ENCODE data around the gene TTC28. TPM values are rescaled to one million over a fixed set of nuclear protein-coding genes. Genes with fewer than 3 reads are reported as not detected.

The TTC28 gene
- total RNA-seq, 4 donors from 2014 or later: 49.8 to 99.7 (median 79.7) TPM

DNA sequence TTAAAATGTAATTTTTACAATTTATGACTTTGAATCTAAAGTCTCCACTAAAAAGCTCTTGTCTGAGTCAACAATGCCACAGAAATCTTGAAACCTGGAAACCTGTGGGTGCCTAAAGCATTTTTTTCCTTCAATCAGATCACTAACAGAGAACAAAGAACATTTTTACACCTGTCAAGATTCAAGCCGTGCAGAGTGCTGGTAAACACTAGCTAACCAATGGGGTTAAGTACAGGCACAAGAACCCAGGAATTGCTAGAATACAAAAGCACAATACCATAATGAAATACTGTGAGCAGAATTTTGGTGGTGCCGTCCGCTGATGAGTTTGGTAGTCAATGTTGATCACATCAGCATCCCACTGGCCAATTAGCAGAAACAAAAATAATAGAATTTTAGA is 380.3 kb downstream of the TTC28 start:
- Histone ChIP-seq H3K4me3 (replicated peaks in 1 of 3) (no peak overlapping the region), H3K27me3 (no peaks in the 10 kb centered on the region), H3K9me3 (no peaks in the 10 kb centered on the region), H3K36me3 (no peaks in the 10 kb centered on the region), H3K4me1 (peaks cover 4 to 7% of the 10 kb centered on the region in 2 donors), H3K27ac (no peak overlapping the region)
- intact Hi-C loops (cut with DNase I): no loop called here
- DNase-seq: no peak
- WGBS, 2 donors: 70 to 75% methylated on average over 3 of the region's 3 CpGs
- TF ChIP-seq POLR2A (IDR thresholded peaks at IDR 0.05): no peak

DNA sequence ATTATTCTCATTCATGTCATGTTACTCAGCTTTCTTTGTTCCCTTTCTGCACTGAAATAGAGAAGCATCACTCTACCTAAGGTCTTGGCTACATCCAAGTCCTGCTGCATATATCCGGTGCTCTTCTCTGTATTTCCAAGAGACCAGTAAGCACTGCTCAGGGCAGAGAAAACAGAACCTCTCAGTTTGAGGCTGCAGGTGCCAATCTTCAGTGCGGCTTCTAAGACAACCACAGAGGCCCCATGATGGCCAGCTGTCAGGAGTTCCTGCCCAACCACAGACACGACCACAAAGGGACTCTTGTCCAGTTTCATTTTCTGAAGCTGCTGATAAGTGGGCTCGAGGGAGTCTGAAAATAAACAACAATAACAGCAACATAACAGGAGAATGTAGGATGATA is 382.1 kb downstream of the TTC28 start:
- intact Hi-C loops (cut with DNase I): no loop called here
- DNase-seq: no peak
- Histone ChIP-seq H3K9me3 (no peaks in the 10 kb centered on the region), H3K4me1 (peaks cover 4 to 7% of the 10 kb centered on the region in 2 donors), H3K27ac (no peak overlapping the region), H3K4me3 (replicated peaks in 1 of 3) (no peak overlapping the region), H3K27me3 (no peaks in the 10 kb centered on the region), H3K36me3 (no peaks in the 10 kb centered on the region)
- 47 to 57% methylated on average over 4 of the region's 4 CpGs for WGBS, 2 donors
- TF ChIP-seq POLR2A (IDR thresholded peaks at IDR 0.05): no peak
- TF ChIP-seq, protein P1, sequence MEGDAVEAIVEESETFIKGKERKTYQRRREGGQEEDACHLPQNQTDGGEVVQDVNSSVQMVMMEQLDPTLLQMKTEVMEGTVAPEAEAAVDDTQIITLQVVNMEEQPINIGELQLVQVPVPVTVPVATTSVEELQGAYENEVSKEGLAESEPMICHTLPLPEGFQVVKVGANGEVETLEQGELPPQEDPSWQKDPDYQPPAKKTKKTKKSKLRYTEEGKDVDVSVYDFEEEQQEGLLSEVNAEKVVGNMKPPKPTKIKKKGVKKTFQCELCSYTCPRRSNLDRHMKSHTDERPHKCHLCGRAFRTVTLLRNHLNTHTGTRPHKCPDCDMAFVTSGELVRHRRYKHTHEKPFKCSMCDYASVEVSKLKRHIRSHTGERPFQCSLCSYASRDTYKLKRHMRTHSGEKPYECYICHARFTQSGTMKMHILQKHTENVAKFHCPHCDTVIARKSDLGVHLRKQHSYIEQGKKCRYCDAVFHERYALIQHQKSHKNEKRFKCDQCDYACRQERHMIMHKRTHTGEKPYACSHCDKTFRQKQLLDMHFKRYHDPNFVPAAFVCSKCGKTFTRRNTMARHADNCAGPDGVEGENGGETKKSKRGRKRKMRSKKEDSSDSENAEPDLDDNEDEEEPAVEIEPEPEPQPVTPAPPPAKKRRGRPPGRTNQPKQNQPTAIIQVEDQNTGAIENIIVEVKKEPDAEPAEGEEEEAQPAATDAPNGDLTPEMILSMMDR (IDR thresholded peaks at IDR 0.05): no peak

DNA sequence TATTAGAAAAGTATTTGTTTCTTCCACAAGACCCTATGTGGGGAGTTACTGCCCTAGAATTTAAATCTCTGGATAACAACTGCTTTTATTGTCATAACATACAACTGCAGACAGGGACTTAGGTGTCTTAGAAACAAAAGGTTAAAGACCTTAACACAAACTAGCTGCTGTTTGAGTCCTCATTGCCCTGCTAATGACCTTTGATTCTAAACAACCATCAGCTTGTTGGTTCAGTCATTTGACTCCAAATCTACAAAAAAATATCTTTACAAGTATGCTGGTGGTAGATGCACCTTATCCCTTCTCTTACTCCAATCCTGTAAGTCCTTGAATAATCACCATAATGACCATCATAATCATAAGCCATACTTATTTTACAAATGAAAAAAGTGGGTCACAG is 383.2 kb downstream of the TTC28 start:
- Histone ChIP-seq H3K27ac (no peak overlapping the region), H3K4me1 (peaks cover 4 to 7% of the 10 kb centered on the region in 2 donors), H3K27me3 (no peaks in the 10 kb centered on the region), H3K4me3 (replicated peaks in 1 of 3) (no peak overlapping the region), H3K9me3 (no peaks in the 10 kb centered on the region), H3K36me3 (no peaks in the 10 kb centered on the region)
- intact Hi-C loops (cut with DNase I): no loop called here
- TF ChIP-seq, protein P1 (IDR thresholded peaks at IDR 0.05): no peak
- TF ChIP-seq POLR2A (IDR thresholded peaks at IDR 0.05): no peak
- no peak for DNase-seq

DNA sequence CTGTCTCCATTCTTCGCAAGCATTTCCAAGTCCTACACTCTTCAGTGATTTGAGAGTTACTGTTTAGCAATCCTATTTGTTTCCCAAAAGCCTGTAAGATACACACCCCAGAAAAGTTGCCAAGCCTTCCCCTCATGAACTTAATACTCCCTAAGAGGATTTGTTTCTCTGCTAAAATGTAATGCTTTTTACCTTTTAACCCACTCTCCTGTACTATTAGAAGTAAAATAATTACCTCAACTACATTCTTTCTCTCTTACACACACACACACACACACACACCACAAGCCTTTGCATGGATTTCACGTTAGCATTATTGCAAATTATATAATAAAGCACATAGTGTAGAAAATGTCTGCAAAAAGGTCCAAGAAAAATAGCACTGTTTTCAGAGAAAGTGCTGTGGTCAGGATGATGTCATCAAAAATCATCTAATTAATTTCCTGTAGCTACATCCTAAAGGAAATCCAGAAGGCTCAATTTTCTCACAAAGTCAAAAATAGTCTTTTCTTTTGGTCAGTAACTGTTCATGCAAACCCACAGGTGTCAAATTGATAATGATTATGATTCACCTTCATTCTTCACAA is 396.5 kb downstream of the TTC28 start:
- Histone ChIP-seq H3K27me3 (no peaks in the 10 kb centered on the region), H3K9me3 (no peaks in the 10 kb centered on the region), H3K4me1 (no peaks in the 10 kb centered on the region), H3K36me3 (no peaks in the 10 kb centered on the region), H3K27ac (no peak overlapping the region), H3K4me3 (replicated peaks in 1 of 3) (no peak overlapping the region)
- WGBS, 2 donors: 75 to 80% methylated on average over 2 of the region's 2 CpGs
- no peak for DNase-seq
- intact Hi-C loops (cut with DNase I): no loop called here
- TF ChIP-seq, protein P1 (IDR thresholded peaks at IDR 0.05): no peak
- no peak for TF ChIP-seq POLR2A (IDR thresholded peaks at IDR 0.05)

DNA sequence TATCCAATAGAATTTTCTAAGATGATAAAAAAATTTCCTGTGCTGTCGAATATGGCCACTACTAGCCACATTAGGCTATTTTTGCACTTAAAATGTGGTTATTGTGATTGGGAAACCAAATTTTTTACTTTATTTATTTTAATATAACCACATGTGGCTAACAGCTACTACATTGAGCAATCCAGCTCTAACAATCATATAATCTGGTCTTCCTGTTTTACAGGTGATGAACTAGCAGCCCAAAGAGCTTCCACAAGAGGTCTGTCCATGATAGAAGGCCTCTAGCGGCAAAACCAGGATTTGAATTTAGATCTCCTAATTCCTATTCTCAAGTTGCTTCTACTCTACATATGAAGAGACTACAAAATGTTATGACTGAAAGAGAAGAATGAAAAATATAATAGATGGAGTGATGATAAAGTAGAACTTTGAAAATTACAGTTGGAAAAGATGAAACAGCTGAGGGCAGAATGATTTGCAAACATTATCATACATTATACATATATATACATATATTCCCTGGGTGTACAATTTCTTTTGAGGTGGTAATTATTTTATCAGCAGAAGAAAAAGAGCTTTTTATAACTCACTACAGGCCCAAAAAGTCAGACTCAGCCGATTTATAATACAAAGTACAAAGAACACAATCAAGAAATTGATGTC is 397.1 kb downstream of the TTC28 start:
- DNase-seq: no peak
- Histone ChIP-seq H3K4me3 (replicated peaks in 1 of 3) (no peak overlapping the region), H3K36me3 (no peaks in the 10 kb centered on the region), H3K27me3 (no peaks in the 10 kb centered on the region), H3K4me1 (no peaks in the 10 kb centered on the region), H3K27ac (no peak overlapping the region), H3K9me3 (no peaks in the 10 kb centered on the region)
- intact Hi-C loops (cut with DNase I): no loop called here
- WGBS, 2 donors: 82 to 90% methylated on average over 3 of the region's 3 CpGs
- TF ChIP-seq, protein P1 (IDR thresholded peaks at IDR 0.05): no peak
- no peak for TF ChIP-seq POLR2A (IDR thresholded peaks at IDR 0.05)

Measured in thyroid gland (tissue), 4 donors.